ENCODE data around the gene SZT2.
A peak's percentile ranks its signal among the peaks of the same experiment; 100 is the strongest.

Gene SZT2

DNA sequence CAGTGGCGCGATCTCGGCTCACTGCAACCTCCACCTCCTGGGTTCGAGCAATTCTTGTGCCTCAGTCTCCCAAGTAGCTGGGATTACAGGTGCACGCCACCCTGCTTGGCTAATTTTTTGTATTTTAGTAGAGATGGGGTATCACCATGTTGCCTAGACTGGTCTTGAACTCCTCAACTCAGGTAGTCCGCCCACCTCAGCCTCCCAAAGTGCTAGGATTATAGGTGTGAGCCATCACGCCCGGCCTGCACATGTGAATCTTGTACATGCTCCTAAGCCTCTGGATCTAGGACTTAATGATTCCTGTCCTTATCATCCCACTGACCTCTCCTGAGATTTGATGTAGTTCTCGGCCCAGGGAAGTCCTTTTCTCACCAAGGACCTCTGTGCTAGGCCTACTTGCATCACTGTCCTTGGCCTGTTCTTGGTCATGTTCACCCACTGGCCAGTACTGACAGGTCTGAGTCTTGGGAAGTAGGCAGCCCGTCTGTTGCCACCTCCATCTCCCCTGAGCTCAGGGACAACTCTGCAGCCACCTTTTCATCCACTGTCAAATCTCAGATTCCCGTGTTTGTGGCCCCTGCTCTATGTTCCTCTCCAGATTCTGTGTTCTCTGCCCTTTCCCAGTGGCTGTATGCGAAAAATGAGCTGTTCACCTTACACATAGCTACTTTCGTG is 54.6 kb downstream of the SZT2 start:
- no peak for DNase-seq (ENCODE audit: low read depth)
- TF ChIP-seq, protein P1, sequence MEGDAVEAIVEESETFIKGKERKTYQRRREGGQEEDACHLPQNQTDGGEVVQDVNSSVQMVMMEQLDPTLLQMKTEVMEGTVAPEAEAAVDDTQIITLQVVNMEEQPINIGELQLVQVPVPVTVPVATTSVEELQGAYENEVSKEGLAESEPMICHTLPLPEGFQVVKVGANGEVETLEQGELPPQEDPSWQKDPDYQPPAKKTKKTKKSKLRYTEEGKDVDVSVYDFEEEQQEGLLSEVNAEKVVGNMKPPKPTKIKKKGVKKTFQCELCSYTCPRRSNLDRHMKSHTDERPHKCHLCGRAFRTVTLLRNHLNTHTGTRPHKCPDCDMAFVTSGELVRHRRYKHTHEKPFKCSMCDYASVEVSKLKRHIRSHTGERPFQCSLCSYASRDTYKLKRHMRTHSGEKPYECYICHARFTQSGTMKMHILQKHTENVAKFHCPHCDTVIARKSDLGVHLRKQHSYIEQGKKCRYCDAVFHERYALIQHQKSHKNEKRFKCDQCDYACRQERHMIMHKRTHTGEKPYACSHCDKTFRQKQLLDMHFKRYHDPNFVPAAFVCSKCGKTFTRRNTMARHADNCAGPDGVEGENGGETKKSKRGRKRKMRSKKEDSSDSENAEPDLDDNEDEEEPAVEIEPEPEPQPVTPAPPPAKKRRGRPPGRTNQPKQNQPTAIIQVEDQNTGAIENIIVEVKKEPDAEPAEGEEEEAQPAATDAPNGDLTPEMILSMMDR (conservative IDR thresholded peaks at IDR 0.05; ENCODE audit: low read depth, low read length) = no peak
- no peak overlapping the region for H3K4me3 ChIP-seq (ENCODE audit: low read depth, low read length)

DNA sequence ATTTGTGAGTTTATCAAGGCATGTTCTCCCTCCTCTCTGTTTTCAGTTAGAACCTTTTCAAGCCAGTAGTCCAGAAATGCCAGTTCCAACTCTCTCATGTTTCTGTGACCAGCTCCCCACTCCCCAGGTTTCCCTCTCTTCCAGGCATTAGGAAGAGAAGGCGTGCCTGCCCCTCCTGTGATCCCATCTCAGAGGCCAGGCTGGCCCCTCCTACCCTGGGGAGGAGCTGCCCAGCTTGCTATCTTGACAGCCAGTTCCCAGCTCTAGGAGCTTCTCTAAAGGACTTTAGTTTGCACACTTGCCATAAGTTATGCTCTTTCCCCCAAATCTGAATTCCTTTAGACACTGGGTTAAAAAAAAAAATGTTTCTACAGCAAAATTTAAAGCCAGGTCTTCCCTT is 55.1 kb downstream of the SZT2 start:
- no peak overlapping the region for H3K4me3 ChIP-seq (ENCODE audit: low read depth, low read length)
- peak; percentile 43 for DNase-seq (ENCODE audit: low read depth)
- TF ChIP-seq, protein P1 (conservative IDR thresholded peaks at IDR 0.05; ENCODE audit: low read depth, low read length) = no peak

DNA sequence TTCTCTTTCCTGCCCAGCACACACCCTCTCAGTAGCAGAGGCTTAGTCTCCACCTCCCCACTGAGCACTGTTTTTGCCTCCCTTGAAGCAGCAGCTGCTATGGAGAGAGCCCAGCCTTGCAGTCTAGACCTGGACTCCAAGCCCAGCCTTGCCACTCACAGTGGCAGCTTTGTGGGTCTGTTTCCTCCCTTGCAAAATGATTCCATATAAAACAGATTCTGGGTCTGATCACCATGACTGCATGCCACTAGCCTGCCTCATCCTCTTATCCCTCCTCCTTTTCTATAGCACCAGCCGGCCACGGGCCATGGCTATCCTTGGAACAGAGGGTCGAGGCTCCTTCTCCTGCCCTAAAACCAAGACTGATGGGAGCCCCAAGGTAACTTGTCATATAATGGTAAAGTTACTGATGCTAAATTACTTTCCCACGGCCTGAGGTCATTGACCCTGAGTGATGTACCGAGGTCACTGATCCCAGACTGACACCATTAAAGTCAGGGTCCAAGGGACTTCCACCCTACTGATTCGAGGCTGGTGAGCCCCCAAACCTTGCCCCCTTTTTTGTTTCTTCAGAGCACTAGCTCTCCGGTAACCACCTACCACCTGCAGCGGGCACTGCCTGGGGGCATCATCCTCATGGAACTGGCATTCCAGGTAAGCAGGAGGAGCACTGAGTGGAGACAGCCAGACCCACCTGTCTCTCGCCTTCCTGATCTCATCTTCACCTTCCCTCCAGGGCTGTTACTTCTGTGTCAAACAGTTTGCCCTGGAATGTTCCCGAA is 56.1 kb downstream of the SZT2 start:
- TF ChIP-seq, protein P1 (conservative IDR thresholded peaks at IDR 0.05; ENCODE audit: low read depth, low read length) = no peak
- DNase-seq (ENCODE audit: low read depth) = no peak
- H3K4me3 ChIP-seq (ENCODE audit: low read depth, low read length) = no peak overlapping the region

DNA sequence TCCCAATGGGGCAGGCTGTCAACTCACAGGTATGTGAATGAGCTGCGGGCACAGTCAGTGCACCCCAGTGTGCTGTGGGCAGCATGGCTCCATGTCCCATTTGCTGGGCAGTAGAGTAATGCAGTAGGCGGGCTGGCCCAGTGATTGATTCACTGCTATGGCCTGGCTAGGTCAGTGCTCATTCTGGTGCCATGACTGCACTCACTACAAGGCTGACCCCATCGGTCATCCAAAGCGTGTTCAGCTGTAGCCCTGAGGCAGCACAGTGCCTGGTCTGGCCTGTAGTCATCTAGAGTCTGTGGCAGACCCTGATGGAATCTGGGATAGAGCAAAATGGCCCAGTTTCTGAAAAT is 56.7 kb downstream of the SZT2 start:
- TF ChIP-seq, protein P1 (conservative IDR thresholded peaks at IDR 0.05; ENCODE audit: low read depth, low read length) = no peak

DNA sequence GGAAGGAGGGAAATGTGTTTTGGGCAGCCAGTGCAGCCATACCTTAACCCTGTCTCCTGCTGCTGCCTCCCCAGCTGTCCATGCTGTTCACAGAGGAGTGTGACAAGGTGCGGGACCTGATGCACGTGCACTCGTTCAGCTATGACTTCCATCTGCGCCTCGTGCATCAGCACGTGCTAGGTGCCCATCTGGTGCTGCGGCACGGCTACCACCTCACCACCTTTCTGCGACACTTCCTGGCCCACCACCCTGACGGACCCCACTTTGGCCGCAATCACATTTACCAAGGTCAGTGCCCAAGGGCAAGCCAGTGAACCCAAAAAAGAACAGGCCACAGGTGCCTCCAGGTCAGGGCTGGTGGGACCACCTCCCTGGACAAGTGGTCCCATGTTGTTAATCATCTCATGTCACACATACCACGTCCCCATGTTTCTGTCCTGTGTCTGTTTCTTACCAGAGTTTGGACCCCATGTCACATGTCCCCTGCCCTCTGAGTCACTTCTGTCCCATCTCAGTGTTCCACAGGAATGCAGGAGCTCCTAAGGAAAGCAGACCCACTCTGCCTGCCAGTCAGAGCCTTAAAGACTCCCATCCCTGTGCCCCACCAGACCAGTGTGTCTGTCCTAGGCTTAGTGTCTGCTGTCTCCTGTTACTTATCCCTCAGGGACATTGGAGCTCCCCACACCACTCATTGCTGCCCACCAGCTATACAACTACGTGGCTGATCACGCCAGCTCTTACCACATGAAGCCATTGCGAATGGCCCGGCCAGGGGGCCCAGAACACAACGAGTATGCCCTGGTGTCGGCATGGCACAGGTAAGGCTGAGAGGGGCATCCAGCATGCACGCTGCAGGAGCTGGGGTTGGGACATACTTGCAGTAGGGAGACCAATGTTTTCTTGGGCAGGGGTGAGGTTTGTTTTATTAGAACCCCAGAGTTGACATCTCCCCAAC is 57.5 kb downstream of the SZT2 start:
- TF ChIP-seq, protein P1 (conservative IDR thresholded peaks at IDR 0.05; ENCODE audit: low read depth, low read length) = no peak
- DNase-seq (ENCODE audit: low read depth) = no peak
- H3K4me3 ChIP-seq (ENCODE audit: low read depth, low read length) = no peak overlapping the region

More for the DNA sequence above, 56.7 kb downstream of the SZT2 start:
- DNase-seq (ENCODE audit: low read depth) = no peak
- H3K4me3 ChIP-seq (ENCODE audit: low read depth, low read length) = no peak overlapping the region

DNA sequence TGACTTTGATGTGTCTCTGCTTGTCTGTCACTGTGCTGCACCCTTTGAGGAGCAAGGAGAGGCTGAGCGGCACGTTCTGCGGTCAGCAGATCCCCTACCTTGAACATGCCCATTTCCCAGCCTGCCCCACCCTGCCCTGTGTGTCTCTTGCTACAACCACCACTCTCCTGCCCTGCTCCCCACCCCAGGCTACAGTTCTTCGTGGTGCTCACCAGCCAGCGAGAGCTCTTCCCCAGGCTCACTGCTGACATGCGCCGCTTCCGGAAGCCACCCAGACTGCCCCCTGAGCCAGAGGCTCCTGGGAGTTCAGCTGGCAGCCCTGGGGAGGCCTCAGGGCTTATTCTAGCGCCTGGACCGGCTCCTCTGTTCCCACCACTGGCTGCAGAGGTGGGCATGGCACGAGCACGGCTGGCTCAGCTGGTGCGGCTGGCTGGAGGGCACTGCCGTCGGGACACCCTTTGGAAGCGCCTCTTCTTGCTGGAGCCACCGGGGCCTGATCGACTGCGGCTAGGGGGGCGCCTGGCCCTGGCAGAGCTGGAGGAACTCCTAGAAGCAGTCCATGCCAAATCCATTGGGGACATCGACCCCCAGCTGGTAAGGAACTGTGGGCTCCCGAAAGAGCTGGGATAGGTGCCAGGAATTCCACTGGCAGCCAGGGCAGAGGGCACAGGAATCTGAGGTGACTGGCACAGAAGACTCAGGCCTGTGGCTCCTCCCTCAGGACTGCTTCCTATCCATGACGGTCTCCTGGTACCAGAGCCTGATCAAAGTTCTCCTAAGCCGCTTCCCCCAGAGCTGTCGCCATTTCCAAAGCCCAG is 58.4 kb downstream of the SZT2 start:
- TF ChIP-seq, protein P1 (conservative IDR thresholded peaks at IDR 0.05; ENCODE audit: low read depth, low read length) = no peak
- DNase-seq (ENCODE audit: low read depth) = no peak
- H3K4me3 ChIP-seq (ENCODE audit: low read depth, low read length) = no peak overlapping the region
